Effector memory CD8-positive, alpha-beta T cell (primary cell): ENCODE data around the gene KDM2A.
A peak's percentile ranks its signal among the peaks of the same experiment; 100 is the strongest.
"Not testable (repeated sequence)": the region's sequence is repeated elsewhere in the genome, so short reads cannot be mapped to it uniquely, and the experiment has no call there.

ENCODE experiments used
- ATAC-seq: fragments of 150-1000 bp; cut with Tn5 transposase; replicated peaks from 2 replicates; pipeline ENCODE4 v1.10.0; 2021; ENCODE audit warnings: mild to moderate bottlenecking, moderate library complexity
- DNase-seq, 3 experiments: peaks; one replicate each; pipeline ENCODE4 v3.0.0; 2021
- H3K27ac Mint-ChIP-seq, 2 donors: one replicate each; pipeline ENCODE4 v1.8.0; 2022; ENCODE audit warnings: mild to moderate bottlenecking in 2 of 2, mixed read lengths in 2 of 2, moderate library complexity in 2 of 2
- H3K27me3 Mint-ChIP-seq, 2 donors: one replicate each; pipeline ENCODE4 v1.8.0; 2022; ENCODE audit warnings: mixed read lengths in 2 of 2
- H3K36me3 Mint-ChIP-seq: one replicate; pipeline ENCODE4 v1.8.0; 2022; ENCODE audit warnings: mild to moderate bottlenecking, moderate library complexity, mixed read lengths; ENCODE audit not compliant: insufficient read depth
- H3K4me1 Mint-ChIP-seq, 2 donors: one replicate each; pipeline ENCODE4 v1.8.0; 2022; ENCODE audit warnings: low read depth in 2 of 2, mixed read lengths in 2 of 2
- H3K4me3 Mint-ChIP-seq, 2 donors: one replicate each; pipeline ENCODE4 v1.8.0; 2022; ENCODE audit warnings: mild to moderate bottlenecking in 2 of 2, mixed read lengths in 2 of 2, moderate library complexity in 2 of 2
- H3K9me3 Mint-ChIP-seq, 2 donors: one replicate each; pipeline ENCODE4 v1.8.0; 2022; ENCODE audit warnings: mixed read lengths in 2 of 2

The KDM2A gene

GRCh38 chr11:67197606-67198005 lies 78.5 kb downstream of the KDM2A start:
- no peaks in the 10 kb centered on the region for H3K9me3 Mint-ChIP-seq
- H3K4me3 Mint-ChIP-seq, result no peak overlapping the region
- DNase-seq (no peak), ATAC-seq (no peak)
- H3K27ac Mint-ChIP-seq, result no peak overlapping the region
- H3K27me3 Mint-ChIP-seq, result no peaks in the 10 kb centered on the region
- H3K36me3 Mint-ChIP-seq, result peaks cover 39% of the 10 kb centered on the region
- H3K4me1 Mint-ChIP-seq, result peaks cover 4% of the 10 kb centered on the region in 2 donors

DNA sequence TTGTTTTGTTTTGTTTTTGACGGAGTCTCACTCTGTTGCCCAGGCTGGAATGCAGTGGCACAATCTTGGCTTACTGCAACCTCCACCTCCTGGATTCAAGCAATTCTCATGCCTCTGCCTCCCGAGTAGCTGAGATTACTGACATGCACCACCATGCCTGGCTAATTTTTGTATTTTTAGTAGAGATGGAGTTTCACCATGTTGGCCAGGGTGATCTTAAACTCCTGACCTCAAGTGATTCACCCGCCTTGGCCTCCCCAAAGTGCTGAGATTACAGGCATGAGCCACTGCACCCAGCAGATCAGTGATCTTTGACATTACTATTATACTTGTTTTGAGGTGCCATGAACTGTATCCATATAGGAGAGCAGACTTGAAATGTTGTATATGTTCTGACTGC lies 79.7 kb downstream of the KDM2A start:
- DNase-seq, H3K27me3 Mint-ChIP-seq, H3K4me1 Mint-ChIP-seq, ATAC-seq, H3K4me3 Mint-ChIP-seq, H3K9me3 Mint-ChIP-seq: not testable (repeated sequence)
- H3K36me3 Mint-ChIP-seq, result peaks cover 36% of the 10 kb centered on the region
- peak overlapping the region in 1 of 2 donors; percentile 60 for H3K27ac Mint-ChIP-seq

GRCh38 chr11:67199751-67200150 lies 80.7 kb downstream of the KDM2A start:
- no peaks in the 10 kb centered on the region for H3K9me3 Mint-ChIP-seq
- H3K4me3 Mint-ChIP-seq, result no peak overlapping the region
- no peaks in the 10 kb centered on the region for H3K27me3 Mint-ChIP-seq
- H3K4me1 Mint-ChIP-seq, result peaks cover 2 to 7% of the 10 kb centered on the region in 2 donors
- no peak overlapping the region for H3K27ac Mint-ChIP-seq
- ATAC-seq (no peak), DNase-seq (no peak)
- H3K36me3 Mint-ChIP-seq, result peaks cover 32% of the 10 kb centered on the region

DNA sequence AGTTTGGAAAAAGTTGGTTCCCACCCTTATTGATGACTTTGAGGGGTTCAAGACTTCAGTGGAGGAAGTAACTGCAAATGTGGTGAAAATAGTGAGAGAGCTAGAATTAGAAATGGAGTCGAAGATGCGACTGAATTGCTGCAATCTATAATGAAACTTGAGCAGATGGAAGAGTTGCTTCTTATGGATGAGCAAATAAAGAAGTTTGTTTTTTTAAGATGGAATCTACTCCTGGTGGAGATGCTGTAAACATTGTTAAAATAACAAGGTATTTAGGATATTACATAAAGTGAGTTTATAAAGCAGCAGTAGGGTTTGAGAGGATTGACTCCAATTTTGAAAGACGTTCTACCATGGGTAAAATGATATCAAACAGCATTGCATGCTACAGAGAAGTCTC lies 83.0 kb downstream of the KDM2A start:
- no peak for ATAC-seq
- Mint-ChIP-seq H3K27ac (peak overlapping the region in 1 of 2 donors; percentile 11), H3K4me3 (no peak overlapping the region), H3K4me1 (peaks cover 0 to 7% of the 10 kb centered on the region in 2 donors), H3K9me3 (no peaks in the 10 kb centered on the region), H3K27me3 (no peaks in the 10 kb centered on the region), H3K36me3 (peaks cover 31% of the 10 kb centered on the region)
- no peak for DNase-seq

- ATAC-seq (no peak), DNase-seq (no peak)
- Mint-ChIP-seq H3K27ac (no peak overlapping the region), H3K36me3 (peaks cover 39% of the 10 kb centered on the region), H3K9me3 (no peaks in the 10 kb centered on the region), H3K27me3 (no peaks in the 10 kb centered on the region), H3K4me3 (no peak overlapping the region), H3K4me1 (peaks cover 0 to 7% of the 10 kb centered on the region in 2 donors)
These were observed 85.8 kb downstream of the KDM2A start for GRCh38 chr11:67204822-67205221.

DNA sequence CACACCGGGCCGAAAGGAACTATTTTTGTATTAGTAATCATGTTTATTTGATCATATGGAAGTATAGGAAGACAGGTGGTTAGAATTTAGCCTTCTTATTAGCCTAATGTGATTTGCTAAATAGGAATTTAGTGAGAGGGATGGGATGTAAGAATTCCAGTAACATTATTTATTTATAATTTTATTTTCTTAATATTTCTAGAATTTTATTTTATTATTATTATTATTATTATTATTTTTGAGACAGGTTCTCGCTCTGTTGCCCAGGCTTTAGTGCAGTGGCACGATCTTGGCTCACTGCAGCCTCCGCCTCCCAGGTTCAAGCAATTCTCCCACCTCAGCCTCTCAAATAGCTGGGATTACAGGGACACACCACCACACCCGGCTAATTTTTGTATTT lies 90.2 kb downstream of the KDM2A start:
- peaks cover 65% of the 10 kb centered on the region for H3K36me3 Mint-ChIP-seq
- H3K4me1 Mint-ChIP-seq, H3K4me3 Mint-ChIP-seq: not testable (repeated sequence)

DNA sequence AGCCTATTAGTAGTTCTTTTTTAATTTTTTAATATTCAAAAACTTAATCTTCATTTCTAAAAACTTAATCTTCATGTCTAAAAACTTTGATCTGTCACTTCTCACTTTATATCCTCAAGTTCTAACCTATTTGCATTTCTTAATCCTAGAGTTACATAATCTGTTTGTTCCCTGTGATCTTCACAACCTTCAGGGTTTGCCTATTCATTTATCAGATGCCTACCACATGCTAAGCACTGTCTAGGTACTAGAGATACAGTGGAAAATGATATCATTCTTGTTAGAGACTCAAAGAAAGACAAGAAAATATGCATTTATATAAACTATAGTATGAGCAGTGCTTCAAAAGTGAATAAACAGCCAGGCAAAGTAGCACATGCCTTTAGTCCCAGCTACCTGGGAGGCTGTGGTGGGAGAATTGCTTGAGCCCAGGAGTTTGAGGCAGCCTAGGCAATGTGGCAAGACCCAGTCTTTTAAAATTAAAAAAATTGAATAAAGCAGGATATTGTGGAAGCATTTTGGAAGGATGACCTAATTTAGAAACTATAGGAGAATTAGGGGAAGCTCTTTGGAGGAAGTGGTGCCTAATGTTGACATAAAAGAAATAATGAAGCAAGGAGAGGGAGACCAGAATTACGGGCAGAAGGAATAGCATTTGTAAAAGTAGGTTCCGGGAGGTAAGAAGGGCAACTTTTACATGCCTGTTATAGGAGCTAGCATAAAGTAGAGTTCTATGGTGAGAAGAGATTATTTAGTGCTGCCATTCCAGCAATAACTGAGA lies 92.8 kb downstream of the KDM2A start:
- Mint-ChIP-seq H3K4me1 (peaks cover 2 to 4% of the 10 kb centered on the region in 2 donors), H3K27ac (peak overlapping the region; percentile 32 to 60)

More for the DNA sequence above, 90.2 kb downstream of the KDM2A start:
- not testable (repeated sequence) for ATAC-seq, H3K27ac Mint-ChIP-seq, DNase-seq, H3K9me3 Mint-ChIP-seq, H3K27me3 Mint-ChIP-seq

DNA sequence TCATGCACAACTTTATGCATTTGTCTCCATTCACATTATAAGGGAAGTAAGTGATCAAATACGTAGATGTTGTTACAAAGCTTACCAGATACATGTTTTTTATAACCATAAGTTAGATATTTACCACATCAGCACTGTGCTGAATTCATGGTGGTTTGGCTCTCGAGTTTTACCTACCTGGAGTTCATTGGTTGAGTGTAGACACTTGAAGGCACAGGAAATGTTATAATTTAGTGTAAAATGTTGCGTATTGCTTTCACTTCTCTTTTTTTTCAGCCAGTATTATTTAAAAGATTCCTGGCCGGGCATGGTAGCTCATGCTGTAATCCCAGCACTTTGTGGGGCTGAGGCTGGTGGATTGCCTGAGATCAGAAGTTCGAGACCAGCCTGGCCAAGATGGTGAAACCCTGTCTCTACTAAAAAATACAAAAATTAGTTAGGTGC lies 94.1 kb downstream of the KDM2A start:
- DNase-seq (no peak), ATAC-seq (no peak)
- Mint-ChIP-seq H3K4me1 (peaks cover 2 to 4% of the 10 kb centered on the region in 2 donors), H3K36me3 (peaks cover 71% of the 10 kb centered on the region), H3K27ac (peak overlapping the region in 1 of 2 donors; percentile 67), H3K9me3 (no peaks in the 10 kb centered on the region), H3K4me3 (no peak overlapping the region), H3K27me3 (no peaks in the 10 kb centered on the region)

More for the DNA sequence above, 92.8 kb downstream of the KDM2A start:
- Mint-ChIP-seq H3K36me3 (peaks cover 71% of the 10 kb centered on the region), H3K27me3 (no peaks in the 10 kb centered on the region), H3K9me3 (no peaks in the 10 kb centered on the region), H3K4me3 (no peak overlapping the region)
- ATAC-seq (no peak), DNase-seq (no peak)

DNA sequence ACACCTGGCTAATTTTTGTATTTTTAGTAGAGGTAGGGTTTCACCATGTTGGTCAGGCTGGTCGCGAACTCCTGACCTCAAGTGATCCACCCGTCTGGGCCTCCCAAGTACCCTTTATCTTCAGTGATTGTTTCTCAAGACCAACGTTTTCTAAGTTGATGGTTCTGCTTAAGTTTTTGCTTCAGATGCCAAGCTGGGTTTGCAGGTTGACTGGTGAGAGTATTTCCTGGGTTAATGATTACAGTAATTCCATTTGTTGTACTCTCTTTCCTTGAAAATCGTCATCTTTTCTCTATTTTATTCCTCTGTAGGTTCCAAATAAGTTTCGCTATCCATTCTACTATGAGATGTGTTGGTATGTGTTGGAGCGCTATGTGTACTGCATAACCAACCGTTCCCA lies 108.7 kb downstream of the KDM2A start:
- H3K36me3 Mint-ChIP-seq, result peaks cover 78% of the 10 kb centered on the region
- peak overlapping the region in 1 of 2 donors; percentile 87 for H3K27ac Mint-ChIP-seq
- no peak for ATAC-seq
- no peaks in the 10 kb centered on the region for H3K27me3 Mint-ChIP-seq
- H3K9me3 Mint-ChIP-seq, result no peaks in the 10 kb centered on the region
- peaks cover 0 to 2% of the 10 kb centered on the region in 2 donors for H3K4me1 Mint-ChIP-seq
- H3K4me3 Mint-ChIP-seq, result no peak overlapping the region
- DNase-seq, result no peak

GRCh38 chr11:67230406-67230805 lies 111.3 kb downstream of the KDM2A start:
- Mint-ChIP-seq H3K27ac (peak overlapping the region; percentile 35 to 77), H3K4me1 (peaks cover 2 to 9% of the 10 kb centered on the region in 2 donors), H3K36me3 (peaks cover 59% of the 10 kb centered on the region), H3K27me3 (no peaks in the 10 kb centered on the region), H3K4me3 (no peak overlapping the region), H3K9me3 (no peaks in the 10 kb centered on the region)
- no peak for DNase-seq
- ATAC-seq, result peak; percentile 51

DNA sequence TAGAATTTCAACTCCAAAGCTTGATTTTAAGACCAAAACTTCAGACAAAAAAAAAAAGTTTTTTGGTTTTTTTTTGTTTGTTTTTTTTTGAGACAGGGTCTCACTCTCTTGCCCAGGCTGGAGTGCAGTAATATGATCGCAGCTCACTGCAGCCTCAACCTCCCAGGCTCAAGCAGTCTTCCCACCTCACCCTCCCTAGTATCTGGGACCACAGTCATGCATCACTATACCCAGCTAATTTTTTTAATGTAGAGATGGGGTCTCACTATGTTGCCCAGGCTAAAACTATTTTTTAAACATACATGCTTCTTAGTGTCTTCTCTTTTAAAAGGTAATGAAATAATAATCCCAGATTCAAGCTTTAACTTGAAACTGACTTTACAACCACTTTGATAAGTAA lies 111.8 kb downstream of the KDM2A start:
- H3K27me3 Mint-ChIP-seq, result no peaks in the 10 kb centered on the region
- H3K27ac Mint-ChIP-seq, result peak overlapping the region in 1 of 2 donors; percentile 77
- DNase-seq (no peak), ATAC-seq (no peak)
- no peaks in the 10 kb centered on the region for H3K9me3 Mint-ChIP-seq
- peaks cover 2 to 9% of the 10 kb centered on the region in 2 donors for H3K4me1 Mint-ChIP-seq
- H3K36me3 Mint-ChIP-seq, result peaks cover 58% of the 10 kb centered on the region
- no peak overlapping the region for H3K4me3 Mint-ChIP-seq

GRCh38 chr11:67233584-67234190 lies 114.6 kb downstream of the KDM2A start:
- Mint-ChIP-seq H3K27ac (peak overlapping the region; percentile 16 to 67), H3K4me1 (peaks cover 3 to 14% of the 10 kb centered on the region in 2 donors), H3K4me3 (no peak overlapping the region), H3K9me3 (no peaks in the 10 kb centered on the region), H3K27me3 (no peaks in the 10 kb centered on the region), H3K36me3 (peaks cover 41% of the 10 kb centered on the region)
- ATAC-seq, result no peak
- DNase-seq, result no peak

GRCh38 chr11:67234571-67234970 lies 115.5 kb downstream of the KDM2A start:
- not testable (repeated sequence) for H3K9me3 Mint-ChIP-seq, ATAC-seq, H3K4me3 Mint-ChIP-seq, H3K27me3 Mint-ChIP-seq, DNase-seq
- Mint-ChIP-seq H3K36me3 (peaks cover 33% of the 10 kb centered on the region), H3K4me1 (peaks cover 10 to 23% of the 10 kb centered on the region in 2 donors), H3K27ac (peak overlapping the region in 1 of 2 donors; percentile 67)

DNA sequence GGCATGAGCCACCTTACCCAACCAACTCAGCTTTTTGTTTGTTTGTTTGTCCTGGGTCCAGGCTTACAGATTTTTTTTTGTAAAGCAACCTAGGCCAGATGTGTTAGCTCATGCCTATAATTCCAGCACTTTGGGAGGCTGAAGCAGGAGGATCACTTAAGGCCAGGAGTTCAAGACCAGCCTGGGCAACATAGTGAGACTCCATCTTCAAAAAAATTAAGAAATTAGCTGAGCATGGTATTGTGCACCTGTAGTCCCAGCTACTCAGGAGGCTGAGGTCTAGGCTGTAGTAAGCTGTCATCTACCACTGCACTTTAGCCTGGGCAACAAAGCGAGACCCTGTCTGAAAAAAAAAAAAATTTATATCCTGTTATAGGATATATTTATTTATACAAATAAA lies 118.5 kb downstream of the KDM2A start:
- Mint-ChIP-seq H3K4me1 (peaks cover 36 to 47% of the 10 kb centered on the region in 2 donors), H3K27me3 (no peaks in the 10 kb centered on the region), H3K4me3 (no peak overlapping the region), H3K36me3 (peaks cover 41% of the 10 kb centered on the region), H3K27ac (no peak overlapping the region), H3K9me3 (no peaks in the 10 kb centered on the region)
- no peak for DNase-seq
- ATAC-seq, result no peak
